Left forelimb (tissue), 1 donor: ENCODE data around the gene GMNC.
"Not testable (repeated sequence)": the region's sequence is repeated elsewhere in the genome, so short reads cannot be mapped to it uniquely, and the experiment has no call there.

Source experiments
- DNase-seq: peaks from one replicate; pipeline ENCODE4 v3.0.0-alpha.2; 2018; ENCODE audit warnings: low spot score

Gene GMNC, protein sequence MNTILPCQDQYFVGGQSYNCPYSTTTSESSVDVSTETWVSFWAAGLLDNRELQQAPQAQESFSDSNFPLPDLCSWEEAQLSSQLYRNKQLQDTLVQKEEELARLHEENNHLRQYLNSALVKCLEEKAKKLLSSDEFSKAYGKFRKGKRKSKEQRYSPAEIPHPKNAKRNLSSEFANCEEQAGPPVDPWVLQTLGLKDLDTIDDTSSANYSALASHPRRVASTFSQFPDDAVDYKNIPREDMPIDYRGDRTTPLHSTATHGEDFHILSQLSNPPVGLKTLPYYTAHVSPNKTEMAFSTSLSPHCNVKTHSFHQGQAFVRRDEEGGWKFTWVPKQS

DNA sequence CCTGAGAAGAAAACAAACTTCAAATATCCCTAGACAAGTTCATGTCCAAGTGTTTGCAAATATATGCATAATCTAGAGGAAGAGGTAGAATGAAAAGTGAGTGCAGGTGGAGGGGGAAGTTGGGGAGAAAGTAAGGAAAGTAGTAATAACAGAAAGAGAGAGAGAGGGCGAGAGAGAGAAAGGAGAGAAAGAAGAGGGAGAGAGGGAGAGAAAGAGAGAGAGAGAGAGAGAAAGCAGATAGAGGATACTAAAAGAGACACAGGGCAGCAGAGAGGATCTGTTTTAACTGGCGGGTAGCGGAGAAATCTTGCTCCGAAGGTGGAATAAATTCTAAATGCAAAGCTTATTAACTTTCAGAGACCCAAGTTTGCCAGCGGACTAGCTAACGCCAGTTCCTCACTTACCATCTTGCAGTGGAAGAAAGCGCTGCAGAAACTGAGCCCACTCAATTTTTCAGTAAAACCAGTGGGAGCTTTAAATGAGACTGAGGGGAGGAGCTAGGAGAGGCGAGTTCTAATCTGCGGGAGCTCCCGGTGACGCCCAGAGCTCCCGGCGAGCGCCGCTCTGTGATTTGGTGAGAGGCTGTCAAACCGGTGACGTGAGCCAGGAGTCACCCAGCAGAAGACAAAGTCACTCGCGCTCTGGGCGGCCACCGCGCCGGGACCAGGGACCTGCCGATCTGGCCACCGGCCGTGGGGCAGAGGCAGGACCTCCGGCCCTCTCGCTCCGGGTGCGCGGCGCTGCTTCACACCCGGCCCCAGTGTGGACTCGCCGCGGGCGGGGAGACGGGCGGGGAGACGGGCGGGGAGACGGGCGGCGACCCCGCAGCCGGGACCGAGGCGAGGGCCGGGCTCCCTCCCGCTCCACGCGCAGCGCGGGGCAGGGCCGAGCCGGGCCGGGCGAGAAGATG lies at the start of gene GMNC:
GMNC (minus strand) TSS at position 486 of the 910 bp plus-strand sequence; CDS start at position 407, 79 bp downstream.
- DNase-seq = peak; percentile 67

DNA sequence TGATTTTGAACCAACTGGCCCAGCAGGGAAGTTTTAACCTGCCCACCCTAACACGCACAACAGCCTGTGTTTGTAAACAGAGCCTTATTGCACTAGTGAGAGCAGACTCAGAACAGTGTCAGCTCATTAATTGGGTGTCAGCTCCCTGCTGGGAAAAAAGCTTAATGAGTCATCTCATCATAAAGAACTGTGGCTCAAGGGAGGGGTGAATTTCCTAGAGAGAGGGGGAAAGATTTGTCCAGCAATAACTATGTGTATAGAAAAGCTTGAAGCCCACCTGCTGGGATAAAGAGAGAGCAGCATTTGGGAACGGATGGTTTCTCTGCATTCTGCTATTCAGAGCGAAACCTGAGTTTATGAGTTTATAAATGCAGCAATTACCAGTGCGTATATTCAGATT lies 48.9 kb upstream of the GMNC start:
- DNase-seq = no peak

DNA sequence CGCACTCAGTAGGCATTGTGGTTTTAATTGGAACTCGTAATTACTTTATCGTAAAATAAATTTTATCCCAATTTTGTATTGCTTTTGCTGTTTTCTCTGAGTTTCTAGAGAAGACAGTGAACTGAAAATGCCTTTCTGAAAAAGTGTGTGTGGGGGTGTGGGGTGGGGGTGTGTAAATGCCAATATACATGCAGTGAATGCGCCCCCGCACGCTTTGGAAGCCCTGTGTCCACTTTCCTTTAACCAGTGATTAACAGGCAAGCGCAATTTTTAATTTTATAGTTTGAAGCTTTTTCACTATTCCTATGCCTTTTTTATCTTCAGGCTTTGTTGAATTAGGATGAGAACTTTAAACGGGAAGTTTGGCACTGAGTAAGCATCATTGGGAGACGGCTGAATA lies 47.4 kb upstream of the GMNC start:
- no peak for DNase-seq

DNA sequence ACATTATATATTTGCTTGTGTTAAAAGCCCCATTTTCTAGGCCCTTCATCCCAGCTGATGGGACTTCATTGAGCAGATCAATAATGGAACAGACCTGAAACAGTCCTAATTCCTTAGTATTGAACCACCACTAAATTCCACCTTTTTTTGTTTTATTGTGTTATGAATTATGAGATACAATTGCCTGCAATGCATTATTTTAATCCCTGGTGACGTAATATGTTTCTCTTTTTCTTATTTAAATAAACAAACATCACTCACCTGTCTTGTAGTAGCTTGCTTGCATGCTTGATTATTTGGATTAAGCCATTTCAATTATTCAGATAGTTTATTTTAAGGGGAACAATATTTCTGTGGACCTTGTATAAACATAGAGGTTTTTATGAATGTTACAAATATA lies 40.7 kb upstream of the GMNC start:
- no peak for DNase-seq

DNA sequence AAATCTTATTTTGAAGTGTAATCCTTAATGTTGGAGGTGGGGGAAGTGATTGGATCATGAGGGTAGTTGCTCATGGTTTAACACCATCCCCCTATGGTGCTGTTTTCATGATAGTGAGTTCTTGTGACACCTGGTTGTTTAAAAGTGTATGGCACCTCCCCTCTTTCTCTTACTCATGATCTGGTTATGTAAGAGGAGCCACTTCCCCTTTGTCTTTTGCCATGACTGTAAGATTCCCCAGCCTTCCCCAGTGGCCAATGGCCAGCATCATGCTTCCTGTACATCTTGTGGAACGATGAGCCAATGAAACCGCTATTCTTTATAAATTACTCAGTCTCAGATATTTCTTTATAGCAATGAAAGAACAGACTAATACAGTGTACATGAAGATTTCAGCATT lies 39.8 kb upstream of the GMNC start:
- no peak for DNase-seq

DNA sequence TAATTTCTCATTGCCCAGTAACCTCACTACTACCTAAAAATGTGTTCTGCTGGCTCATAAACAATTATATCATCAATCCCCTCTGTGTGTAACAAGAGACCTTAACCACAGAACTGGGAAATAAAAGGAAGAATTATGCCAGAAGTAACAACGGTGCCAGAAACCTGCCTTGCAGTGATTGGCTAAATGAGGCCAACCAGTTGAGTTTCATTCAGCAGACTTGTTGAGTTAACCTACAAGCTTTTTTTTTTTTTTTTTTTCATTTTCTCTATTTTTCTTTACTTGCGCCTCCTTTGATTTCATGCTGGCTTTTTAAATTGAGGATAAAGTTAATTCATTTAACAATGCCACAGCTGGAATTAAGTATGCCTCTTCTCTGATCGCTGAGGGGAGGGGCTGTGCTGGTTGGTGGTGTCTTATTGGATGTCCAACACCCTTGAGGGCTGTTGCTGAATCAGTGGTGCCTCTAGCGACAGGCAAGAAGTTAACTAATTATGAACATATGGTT lies 30.0 kb upstream of the GMNC start:
- DNase-seq = no peak

DNA sequence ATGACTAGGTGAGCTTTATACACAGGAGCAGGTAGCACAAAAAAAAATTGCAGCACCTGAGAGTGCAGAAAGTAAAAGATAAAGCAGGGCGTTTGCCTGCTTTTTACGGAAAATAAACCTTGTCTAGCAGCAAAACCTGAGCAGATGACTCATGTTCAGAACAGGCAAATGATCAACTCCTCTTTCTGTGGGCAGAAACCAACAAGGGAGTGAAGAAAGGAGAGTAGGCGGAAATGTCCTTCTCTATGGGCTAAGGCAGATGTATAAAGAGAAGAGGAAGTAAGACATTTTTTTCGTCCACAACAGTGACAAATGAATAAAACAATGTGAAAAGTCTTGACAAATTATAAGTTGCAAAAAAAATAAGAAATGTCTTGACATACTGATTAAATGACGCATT lies 24.5 kb upstream of the GMNC start:
- no peak for DNase-seq

DNA sequence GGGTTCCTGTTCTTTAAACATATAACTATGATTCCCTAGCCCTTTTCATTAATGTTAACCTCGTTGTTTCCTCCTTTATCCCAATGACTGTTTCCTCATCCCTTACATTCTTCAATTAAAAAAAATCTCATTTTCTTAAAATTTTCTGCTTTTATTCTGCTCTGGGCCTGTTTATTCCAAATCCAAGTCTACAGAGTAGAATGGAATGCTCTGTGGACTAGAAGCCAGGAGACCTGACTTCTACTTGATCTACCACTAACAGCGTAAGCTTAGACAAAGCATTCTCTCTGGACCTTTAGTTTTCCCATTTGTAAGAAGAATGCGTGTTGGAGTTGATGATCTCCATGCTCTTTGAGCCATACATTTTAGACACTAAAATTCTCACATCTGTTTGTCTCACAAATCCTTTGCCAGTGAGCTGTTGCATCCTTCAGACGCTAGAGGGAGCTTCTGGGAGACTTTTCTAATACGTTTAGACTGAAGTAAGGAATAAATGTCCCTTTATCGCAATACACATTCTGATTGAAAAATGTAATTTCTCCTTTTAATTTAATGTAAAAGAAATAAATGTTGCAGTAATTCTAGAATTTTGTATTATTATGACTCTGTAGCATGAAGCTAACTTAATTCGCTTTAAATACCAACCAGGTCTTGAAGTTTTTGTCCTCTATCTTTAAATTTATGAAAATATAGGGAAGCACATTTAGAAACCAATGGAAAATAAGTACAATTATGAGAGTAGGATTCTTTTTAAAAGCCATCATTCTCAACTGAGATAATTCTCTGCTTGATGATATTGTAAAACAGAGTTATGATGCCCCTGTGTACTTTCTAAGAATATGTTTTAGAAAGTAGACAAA lies 21.7 kb upstream of the GMNC start:
- no peak for DNase-seq

DNA sequence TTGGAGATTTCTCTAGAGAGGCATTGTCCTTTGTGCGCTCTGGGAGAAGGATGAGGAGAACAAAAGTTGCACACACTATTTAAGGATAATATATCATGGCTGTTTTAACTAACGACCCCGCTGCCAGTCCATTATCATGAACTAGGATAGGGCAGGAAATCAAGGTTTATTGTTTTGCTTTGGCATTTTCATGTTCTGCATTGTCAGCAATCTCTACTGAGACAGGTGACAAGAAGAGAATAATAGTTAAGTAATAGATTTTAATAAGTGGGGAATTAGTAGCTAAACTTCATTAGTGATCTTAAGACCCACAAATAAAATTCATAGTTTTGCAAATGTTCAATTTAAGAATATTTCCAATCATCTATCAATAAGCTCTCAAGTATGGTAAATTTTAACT lies 20.6 kb upstream of the GMNC start:
- DNase-seq = no peak

DNA sequence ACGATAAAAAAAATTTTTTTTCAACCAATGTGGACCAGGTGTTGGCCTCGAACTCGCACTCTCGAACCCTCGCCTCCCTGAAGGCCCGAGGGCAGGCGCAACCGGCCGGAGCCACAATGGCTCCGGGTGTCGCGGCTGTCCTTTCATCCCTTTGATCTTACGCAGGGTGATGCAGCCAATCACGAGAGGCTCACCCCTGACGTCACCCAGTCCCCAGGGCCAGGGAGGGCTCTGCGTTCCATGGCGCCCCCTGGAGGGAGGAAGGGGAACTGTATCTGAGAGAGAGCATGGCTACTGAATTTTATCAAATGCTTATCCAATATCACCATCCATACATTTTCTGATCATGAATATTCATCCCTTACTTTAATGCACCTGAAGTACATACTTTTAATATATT lies 15.4 kb upstream of the GMNC start:
- no peak for DNase-seq

DNA sequence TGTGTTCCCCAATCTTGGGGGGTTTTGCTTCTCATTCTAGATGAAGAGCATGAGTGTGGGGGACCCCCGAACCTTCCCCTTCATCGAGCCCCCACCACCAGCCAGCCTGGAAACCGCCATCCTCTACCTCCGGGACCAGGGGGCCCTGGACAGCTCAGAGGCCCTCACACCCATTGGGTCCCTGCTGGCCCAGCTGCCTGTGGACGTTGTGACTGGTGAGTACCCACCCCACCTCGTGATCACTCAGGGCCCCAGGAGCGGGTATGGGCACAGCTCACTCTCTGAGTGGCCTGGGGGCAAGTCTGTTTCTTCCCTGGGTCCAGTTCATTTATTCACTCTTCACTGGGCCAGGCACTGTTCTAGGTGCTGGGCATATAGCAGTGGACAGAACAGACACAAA lies 13.9 kb upstream of the GMNC start:
- not testable (repeated sequence) for DNase-seq

DNA sequence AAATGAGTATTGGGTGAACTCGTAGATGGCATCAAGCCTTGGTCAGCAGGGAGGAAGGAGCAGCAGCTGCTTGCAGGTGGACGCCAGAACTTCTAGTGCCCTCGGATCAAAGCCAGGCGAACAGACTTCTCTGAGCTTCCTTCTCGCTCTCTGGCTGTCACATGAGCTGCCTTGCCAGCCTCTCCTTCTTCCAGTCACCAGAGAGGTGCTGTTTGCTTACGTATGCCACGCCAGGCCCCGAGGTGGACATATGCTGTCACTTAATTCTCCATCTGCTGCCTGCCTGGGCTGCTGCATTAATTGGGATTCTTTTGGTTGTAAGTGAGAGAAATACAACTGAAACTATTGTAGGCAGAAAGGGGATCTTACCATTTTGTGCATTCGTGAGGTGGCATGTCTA lies 12.6 kb upstream of the GMNC start:
- not testable (repeated sequence) for DNase-seq

DNA sequence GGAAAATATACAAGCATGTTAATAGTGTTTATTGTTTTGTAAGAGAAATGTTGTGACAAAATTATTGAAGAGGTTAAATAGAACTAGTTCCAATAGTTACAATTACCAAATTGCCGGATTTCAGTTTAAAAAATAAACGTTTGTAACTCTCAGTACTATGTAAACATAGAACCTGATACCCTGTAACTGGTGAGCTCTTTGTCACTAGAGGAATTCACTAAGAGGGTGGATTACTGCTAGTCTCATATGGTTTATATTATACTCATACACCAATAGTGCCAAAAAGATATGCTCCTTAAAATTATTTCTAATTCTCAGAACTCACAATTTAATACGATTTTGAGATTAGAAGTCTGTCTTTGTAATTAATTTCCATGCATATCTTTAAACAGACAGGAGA lies 7.6 kb upstream of the GMNC start:
- no peak for DNase-seq

DNA sequence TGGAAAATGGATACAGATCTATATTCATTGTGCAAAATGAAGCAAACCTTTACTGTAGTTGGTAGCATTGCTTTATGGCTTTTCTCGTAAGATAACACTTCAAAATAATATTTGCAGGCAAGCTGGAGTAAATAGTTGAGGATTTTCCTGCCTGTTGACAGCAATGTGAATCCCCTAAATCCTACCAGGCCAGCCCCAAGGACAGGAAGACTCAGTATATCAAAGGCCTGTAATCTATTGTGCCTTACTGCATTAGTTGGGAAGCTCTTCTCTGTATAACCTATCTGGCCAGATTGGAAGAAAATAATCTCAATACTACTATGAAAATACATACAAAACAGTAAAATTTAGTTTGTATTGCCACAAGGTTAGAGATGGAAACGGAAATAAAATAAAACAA lies 4.6 kb upstream of the GMNC start:
- no peak for DNase-seq

DNA sequence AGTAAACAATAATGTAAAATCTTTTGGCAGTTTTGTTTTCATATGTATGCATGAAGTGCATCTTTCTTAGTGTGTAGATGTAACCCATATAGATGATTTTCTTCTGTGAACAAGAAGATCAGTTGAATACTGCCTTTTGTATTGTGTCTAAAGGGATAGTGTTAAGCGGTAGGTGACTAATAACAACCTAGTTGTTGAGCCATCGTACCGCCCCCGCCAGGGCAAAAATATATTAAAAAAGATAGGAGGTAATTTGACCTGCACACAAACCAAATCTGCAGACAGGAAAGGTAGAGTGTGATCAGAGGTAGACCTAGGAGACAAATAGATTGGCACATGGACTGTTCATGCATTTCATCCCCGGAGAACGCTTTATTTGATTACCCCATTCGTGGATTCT lies 3.3 kb upstream of the GMNC start:
- no peak for DNase-seq

DNA sequence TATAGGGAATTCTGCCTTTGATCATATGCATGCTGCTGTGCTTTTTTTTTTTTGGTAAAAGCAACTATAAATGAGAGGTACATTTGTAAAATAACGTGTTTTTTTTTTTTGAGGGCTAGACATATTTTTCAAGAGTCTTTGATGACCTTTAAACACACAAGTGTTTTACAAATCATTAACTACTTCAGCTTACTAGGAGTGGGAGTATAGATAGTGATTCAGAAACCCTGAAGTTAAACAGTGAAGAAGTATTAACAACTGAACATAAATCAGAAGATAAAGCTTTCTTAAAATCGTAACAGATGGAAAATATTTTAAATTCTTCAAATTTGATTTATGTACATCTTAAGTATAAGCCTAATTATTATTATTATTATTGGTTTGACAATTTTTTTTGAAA lies 2.9 kb upstream of the GMNC start:
- DNase-seq = no peak

DNA sequence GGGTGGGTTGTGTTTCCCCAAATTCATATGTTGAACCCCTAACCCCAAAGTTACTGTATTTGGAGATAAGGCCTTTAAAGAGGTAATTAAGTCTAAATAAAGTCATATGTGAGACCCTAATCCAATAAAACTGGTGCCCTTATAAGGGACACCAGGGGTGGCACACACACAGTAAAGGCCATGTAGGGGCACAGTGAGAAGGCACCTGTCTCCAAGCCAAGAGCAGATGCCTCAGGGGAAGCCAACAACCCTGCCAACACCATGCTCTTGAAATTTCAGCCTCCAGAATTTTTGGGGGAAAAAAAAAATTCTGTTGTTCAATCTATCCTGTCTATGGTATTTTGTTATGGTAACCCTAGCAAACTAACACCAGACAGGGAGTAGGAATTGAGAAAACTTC lies 1.5 kb upstream of the GMNC start:
- no peak for DNase-seq

DNA sequence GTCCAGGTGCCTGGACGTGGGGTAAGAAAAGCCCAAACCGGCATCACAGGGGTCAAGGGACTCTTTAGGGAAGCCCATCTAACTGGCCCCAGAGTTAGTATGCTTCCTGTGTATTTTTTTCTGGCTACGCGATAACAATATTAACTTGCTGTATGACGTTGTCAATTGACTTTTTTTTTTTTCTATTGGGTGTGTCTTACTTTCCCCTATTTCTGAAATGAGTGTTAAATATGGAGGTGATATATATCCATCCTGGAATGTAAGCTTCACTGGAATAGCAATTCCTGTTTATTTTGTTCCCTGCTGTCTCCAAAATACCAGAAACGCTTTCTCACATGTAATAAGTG lies 598 bp upstream of the GMNC start:
- no peak for DNase-seq

DNA sequence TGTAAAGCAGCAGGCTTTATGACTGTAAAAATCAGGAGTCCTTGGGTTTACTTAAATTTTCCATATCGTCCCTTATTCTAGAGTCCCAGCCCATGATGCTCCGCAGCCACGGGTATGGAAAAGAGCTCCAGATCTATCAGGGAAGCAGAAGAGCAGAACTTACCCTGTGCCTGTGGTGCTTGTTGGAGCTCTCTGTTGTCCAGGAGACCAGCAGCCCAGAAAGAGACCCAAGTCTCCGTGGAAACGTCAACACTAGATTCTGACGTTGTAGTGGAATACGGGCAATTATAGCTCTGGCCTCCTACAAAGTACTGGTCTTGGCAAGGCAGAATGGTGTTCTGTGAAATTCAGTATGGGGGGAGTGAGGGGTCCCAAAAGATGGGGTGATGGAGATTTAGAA lies 2.0 kb downstream of the GMNC start:
- no peak for DNase-seq

DNA sequence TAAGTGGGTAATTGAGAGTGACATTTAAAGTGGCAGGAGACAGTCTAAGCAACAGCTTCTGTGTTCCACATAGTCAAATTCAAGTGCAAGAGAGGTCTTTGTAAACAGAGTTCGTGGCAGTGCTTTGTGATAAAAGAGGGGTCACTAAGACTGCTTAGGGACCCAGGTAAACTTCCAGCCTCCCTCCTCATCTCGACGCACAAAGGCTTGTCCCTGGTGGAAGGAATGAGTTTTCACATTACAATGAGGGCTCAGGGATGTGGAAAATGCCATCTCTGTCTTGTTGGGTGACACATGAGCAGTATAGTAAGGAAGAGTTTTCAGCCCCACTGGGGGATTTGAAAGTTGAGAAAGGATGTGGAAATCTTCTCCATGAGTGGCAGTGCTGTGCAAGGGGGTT lies 7.3 kb downstream of the GMNC start:
- DNase-seq = no peak

DNA sequence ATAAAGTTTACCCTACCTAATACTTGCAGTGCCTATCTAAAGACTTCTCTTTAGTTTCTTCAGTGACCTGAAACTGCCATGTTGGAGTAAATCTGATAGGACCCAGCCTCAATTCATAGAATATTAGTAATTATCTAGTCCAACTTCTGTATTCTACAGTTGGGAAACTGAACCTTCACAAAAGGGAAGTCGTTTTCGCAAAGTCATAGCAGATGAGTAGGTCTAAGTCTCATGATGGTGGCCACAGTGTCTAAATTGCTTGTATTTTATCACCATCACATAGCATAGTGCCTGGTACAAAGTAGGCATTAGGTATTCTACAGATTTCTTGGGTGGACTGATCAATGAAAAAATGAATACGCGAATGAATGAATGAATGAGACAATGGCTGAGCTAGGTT lies 8.4 kb downstream of the GMNC start:
- no peak for DNase-seq

DNA sequence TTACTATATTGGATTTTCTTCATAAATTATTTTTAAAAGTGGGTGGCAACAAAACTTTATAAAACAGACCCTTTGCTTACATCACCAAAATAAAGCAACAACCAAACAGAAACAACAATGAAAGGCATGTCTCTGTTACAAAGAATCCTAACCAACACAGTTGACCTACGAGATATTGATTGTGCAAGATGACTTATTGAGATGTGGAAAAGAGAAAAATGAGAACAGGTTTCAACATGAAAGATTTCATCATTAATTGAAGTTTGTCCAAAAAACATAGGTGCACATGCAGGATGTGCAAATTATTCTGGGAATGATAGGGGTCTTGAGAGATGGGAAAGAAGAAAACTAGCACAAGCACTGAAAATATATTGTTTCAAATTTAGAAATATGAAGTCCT lies 9.0 kb downstream of the GMNC start:
- no peak for DNase-seq
